HK-2 (cell line): Measurements from ENCODE around the gene RPS25.
"Not testable (repeated sequence)": the region's sequence is repeated elsewhere in the genome, so short reads cannot be mapped to it uniquely, and the experiment has no call there.

Source experiments
- DNase-seq: peaks from one replicate; pipeline ENCODE4 v3.0.0-alpha.2; 2018; ENCODE audit not compliant: unreplicated experiment

The RPS25 gene

GRCh38 chr11:119018074-119018938 lies at the start of gene RPS25, which contains the start of gene TRAPPC4:
Gene RPS25, minus strand, starts transcription at chr11:119018343. Its CDS starts 59 bp downstream, at chr11:119018284.
Gene TRAPPC4, plus strand, starts transcription at chr11:119018766. Its CDS starts 30 bp downstream, at chr11:119018796.
- peak; percentile 87 for DNase-seq

DNA sequence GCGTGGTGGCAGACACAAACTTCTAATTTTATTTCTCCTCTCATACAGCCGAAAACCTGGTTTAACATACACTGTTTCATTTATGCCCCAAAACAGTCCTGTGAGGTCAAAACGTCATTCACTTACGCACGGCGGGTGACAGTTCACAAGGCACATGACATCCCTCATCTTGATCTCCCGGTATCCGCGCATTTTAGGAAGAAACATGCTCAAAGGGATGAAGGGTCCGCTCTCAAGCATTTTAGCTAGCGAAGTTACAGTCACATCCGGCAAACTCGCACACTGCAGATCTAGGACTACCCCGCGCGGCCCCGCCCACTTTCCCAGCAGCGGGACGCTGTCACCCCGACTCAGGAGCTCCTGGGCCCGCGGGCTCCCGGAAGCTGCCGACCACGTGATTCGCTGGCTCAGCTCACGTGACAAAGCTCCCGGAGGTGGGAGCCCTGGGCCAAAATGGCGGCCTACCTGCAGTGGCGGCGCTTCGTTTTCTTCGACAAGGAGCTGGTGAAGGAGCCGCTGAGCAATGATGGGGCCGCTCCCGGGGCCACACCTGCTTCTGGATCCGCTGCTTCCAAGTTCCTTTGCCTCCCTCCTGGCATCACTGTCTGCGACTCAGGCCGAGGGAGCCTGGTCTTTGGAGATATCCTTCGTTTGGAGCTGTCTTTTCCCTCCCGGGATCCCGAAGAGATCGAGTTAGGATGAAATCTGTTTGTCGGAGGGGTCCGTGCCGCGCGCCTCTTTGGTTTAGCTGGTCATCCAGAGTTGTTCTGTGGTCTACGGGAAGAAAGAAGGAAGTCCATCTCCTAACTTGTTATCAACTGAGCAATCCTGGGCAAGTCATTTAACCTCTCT lies 49.5 kb upstream of the RPS25 start, which contains the start of gene VPS11:
VPS11 (plus strand) TSS at position 448 of the 852 bp plus-strand sequence; CDS start at position 454, 6 bp downstream.
- DNase-seq = peak; percentile 92

DNA sequence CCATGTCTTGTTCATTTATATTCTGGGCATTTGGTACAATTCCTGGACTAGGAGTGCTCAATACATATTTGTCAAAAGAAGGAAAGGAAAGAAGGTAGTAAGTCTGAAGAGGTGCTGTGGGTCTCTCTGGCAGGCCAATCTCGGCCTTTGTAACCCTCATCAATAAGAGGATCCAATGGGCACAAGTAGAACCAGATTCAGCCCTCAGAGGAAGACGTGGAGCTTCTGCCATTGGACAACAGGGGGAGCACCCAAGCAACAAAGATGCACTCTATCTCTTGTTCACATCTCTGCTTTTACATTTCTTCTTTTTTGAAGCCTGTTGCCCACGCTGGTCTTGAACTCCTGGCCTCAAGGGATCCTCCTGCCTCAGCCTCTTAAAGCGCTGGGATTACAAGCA lies 47.2 kb upstream of the RPS25 start:
- DNase-seq = no peak

GRCh38 chr11:119062779-119063178 lies 44.6 kb upstream of the RPS25 start:
- no peak for DNase-seq

- DNase-seq = no peak
These were observed 43.1 kb upstream of the RPS25 start for GRCh38 chr11:119061256-119061655.

DNA sequence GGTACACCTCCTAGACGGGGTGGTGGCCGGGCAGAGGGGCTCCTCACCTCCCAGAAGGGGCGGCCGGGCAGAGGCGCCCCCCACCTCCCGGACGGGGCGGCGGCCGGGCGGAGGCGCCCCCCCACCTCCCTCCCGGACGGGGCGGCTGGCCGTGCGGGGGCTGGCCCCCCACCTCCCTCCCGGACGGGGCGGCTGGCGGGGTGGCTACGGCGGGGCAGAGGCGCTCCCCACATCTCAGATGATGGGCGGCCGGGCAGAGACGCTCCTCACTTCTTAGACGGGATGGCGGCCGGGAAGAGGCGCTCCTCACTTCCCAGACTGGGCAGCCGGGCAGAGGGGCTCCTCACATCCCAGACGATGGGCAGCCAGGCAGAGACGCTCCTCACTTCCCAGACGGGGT lies 41.0 kb upstream of the RPS25 start:
- DNase-seq = not testable (repeated sequence)

- peak; percentile 94 for DNase-seq
These were observed 39.0 kb upstream of the RPS25 start, which contains the start of gene HYOU1 for GRCh38 chr11:119057000-119057769. Gene HYOU1, minus strand, starts transcription at chr11:119057205. Its CDS starts 1,045 bp downstream, at chr11:119056160.

DNA sequence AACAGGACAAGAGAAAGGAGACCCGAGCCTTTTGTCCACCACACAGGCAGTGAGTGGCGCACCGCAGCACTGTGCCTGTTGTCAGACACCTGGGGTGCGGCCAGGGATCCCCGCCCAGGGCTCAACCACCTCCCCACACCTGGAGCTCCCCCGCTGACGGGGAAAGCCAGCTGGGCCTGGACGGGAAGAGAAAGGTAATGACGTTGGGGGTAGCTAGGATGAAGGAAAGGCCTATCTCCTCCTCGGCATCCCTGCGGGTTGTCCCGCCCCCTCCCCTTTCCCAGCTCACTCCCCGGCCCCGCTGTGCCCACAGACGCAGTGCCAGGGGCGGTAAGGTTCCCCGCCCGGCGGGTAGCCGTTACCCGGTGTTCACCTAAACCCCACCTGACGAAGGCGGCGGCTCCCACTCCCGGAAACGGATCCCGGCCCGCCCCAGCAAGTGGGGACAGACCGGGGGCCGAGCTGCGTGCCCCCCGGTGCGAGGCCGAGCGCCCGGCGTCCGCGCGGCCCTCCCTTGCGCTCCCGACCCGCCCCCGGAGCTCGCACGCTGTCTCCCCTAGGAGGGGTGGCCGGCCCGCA lies 38.4 kb upstream of the RPS25 start:
- no peak for DNase-seq

GRCh38 chr11:119055901-119056300 lies 37.8 kb upstream of the RPS25 start:
- DNase-seq = peak; percentile 13

DNA sequence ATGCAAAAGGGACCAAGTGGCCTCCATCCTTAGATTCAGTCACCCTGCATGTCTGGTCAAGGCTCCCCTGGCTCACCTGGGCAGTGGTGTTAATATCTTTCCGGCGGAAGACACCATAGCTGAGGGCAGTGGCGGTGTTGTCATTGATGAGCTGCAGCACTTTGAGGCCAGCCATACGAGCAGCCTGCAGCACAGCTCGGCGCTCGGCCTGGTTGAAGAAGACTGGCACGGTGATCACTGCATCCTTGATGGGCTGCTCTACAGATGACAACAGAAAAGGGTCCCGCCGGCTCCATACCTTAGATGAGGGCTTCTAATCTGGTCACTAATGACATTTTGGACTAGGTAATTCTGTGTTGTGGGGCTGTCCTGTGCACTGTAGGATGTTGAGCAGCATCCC lies 36.3 kb upstream of the RPS25 start:
- no peak for DNase-seq

- no peak for DNase-seq
These were observed 34.1 kb upstream of the RPS25 start for GRCh38 chr11:119052163-119052814.

DNA sequence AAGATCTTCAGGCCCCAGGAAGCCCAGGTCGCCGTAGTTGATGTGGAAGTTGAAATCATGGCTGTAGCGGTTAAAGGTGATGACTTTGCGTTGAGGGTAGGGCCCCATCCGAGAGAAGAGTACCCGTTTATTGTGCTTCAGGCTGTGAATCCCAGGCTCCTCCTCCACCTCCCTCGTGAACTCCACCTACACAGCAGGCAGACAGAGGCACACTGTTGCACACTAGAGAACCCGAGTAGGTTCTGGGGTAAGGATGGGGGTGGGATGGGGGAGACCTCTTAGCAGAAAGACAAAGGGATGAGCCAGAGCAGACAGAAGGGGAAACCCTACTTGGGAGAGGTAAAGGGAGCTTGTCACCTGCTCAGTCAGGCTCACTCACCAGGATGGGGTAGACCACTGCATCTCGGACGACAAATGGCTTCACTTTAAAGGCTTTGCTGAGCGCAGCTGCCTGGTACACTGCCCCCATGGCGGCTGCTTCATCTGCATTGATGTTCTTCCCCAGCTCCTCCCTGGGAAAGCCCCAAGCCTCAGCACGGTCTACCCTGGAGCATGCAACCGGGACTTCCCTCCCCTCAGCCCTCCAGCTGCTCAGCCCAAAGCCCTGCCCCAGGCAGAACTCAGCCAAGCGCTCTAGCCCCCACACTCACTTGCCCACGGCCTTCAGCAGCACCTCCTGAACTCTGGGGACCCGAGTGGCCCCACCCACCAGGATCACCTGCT lies 33.5 kb upstream of the RPS25 start:
- DNase-seq = no peak

GRCh38 chr11:119049081-119049480 lies 30.9 kb upstream of the RPS25 start:
- no peak for DNase-seq

DNA sequence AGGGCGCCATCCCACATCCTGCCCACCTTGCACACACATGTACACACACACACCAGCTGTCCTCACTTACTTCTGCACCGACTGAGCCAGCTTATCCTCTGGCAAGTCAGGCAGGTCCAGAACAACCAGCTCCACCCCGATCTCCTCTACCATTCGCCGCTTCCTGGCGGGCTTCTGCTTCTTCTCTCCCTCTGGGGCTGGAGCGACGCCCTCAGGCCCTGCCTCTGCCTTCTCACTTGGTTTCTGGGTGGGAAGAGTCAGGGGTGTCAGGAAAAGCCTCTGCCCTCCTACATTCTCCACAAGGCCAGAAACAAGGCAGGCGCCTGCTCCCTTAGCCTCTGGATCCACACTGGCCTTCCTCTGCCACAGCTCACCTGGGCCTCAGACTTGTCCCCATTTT lies 30.5 kb upstream of the RPS25 start:
- no peak for DNase-seq

DNA sequence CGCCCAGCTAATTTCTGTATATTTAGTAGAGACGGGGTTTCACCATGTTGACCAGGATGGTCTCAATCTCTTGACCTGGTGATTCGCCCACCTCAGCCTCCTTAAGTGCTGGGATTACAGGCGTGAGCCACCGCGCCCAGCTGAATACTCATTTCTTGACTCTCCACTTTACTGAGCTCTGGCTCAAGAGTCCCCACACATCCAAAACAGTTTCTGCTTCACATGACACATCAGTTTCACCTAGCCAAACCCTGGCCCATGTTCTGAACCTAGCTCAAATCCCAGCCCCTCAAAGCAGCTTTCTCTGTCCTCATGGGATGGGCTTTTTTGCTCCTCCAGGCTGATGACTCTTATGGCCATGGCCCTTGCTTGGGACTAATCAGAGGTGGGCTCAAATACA lies 29.1 kb upstream of the RPS25 start:
- DNase-seq = no peak

- DNase-seq = no peak
These were observed 28.3 kb upstream of the RPS25 start for GRCh38 chr11:119046489-119046888.

GRCh38 chr11:119044708-119045107 lies 26.6 kb upstream of the RPS25 start:
- no peak for DNase-seq

DNA sequence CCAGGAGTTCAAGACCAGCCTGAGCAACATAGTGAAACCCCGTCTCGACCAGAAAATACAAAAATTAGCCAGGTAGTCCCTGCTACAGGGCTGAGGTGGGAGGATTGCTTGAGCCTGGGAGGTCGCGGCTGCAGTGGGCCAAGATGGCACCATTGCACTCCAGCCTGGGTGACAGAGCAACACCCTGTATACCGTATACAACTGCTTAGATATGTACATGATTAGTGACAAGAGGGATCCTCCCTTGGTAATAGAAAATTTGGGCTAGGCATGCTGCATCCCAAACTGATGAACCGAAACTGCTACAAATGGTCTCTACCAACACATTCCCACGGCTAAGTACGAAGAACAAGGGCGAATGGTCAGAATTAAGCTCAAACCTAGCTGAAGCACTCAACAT lies 24.8 kb upstream of the RPS25 start:
- no peak for DNase-seq

GRCh38 chr11:119041821-119042514 lies 23.8 kb upstream of the RPS25 start:
- no peak for DNase-seq
